Uterus (tissue), 2 donors: ENCODE results near the gene LPCAT1.

Experiments
- POLR2A ChIP-seq, 2 donors: fragments of 450-650 bp; IDR thresholded peaks; one replicate each; pipeline ENCODE4 v1.6.1; 2016; ENCODE audit warnings: antibody characterized with exemption in 2 of 2, mild to moderate bottlenecking in 1 of 2, moderate library complexity in 1 of 2
- TF ChIP-seq, protein P1 (sequence below), 4 experiments: fragments of 200-600 bp in 2 of 4; fragments of 450-650 bp in 2 of 4; sonication (generic) in 2 of 4; IDR thresholded peaks; one replicate each; pipeline ENCODE4 v1.5.1; 2016 to 2019; ENCODE audit warnings: antibody characterized with exemption in 4 of 4, mild to moderate bottlenecking in 2 of 4, moderate library complexity in 1 of 4

DNA sequence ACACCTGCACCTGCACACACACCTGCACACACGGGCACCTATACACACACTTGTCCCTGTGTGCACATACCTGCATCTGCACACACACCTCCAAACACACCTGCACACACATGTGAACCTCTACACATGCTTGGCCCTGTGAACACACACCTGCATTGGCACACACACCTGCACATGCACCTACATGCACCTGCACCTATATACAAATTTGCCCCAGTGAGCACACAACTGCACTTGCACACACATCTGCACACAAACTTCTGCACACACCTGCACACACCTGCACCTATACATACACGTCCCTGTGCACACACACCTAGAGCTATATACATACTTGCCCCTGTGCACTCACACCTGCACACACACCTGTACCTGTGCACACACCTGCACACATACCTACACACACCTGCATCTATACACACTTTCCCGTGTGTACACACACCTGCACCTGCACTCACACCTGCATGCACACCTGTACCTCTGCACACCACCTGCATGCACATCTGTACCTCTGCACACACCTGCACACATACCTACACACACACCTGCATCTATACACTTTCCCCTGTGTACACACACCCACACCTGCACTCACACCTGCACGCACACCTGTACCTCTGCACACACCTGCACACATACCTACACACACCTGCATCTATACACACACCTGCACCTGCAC lies 21.5 kb upstream of the LPCAT1 start:
- TF ChIP-seq, protein P1, sequence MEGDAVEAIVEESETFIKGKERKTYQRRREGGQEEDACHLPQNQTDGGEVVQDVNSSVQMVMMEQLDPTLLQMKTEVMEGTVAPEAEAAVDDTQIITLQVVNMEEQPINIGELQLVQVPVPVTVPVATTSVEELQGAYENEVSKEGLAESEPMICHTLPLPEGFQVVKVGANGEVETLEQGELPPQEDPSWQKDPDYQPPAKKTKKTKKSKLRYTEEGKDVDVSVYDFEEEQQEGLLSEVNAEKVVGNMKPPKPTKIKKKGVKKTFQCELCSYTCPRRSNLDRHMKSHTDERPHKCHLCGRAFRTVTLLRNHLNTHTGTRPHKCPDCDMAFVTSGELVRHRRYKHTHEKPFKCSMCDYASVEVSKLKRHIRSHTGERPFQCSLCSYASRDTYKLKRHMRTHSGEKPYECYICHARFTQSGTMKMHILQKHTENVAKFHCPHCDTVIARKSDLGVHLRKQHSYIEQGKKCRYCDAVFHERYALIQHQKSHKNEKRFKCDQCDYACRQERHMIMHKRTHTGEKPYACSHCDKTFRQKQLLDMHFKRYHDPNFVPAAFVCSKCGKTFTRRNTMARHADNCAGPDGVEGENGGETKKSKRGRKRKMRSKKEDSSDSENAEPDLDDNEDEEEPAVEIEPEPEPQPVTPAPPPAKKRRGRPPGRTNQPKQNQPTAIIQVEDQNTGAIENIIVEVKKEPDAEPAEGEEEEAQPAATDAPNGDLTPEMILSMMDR (IDR thresholded peaks at IDR 0.05): no peak
- no peak for TF ChIP-seq POLR2A (IDR thresholded peaks at IDR 0.05)
